Choroid plexus epithelial cell (primary cell): ENCODE measurements around the gene TCHP.
A peak's percentile ranks its signal among the peaks of the same experiment; 100 is the strongest.

Source experiments
- DNase-seq: peaks from one replicate; pipeline ENCODE4 v3.0.0-alpha.2; 2010; ENCODE audit warnings: low read depth
- H3K4me3 ChIP-seq: 2 replicates; pipeline ENCODE4 v1.5.1; 2011; ENCODE audit warnings: low read depth, mild to moderate bottlenecking, control low read depth, low read length, moderate library complexity
- CTCF ChIP-seq: conservative IDR thresholded peaks from 2 replicates; pipeline ENCODE4 v1.5.1; 2011; ENCODE audit warnings: low read depth, mild to moderate bottlenecking, control low read depth, inconsistent platforms, low read length, moderate library complexity

TCHP gene

GRCh38 chr12:109952873-109953272 is 52.8 kb downstream of the TCHP start:
- no peak for DNase-seq
- TF ChIP-seq CTCF: no peak
- H3K4me3 ChIP-seq: no peak overlapping the region

- TF ChIP-seq CTCF: no peak
- H3K4me3 ChIP-seq: no peak overlapping the region
- DNase-seq: no peak
Observed at GRCh38 chr12:109953656-109954055, 53.6 kb downstream of the TCHP start.

GRCh38 chr12:109958374-109958773 is 58.3 kb downstream of the TCHP start:
- no peak overlapping the region for H3K4me3 ChIP-seq
- DNase-seq: no peak
- TF ChIP-seq CTCF: no peak

GRCh38 chr12:109959411-109960093 is 59.5 kb downstream of the TCHP start:
- no peak for DNase-seq
- no peak for TF ChIP-seq CTCF
- H3K4me3 ChIP-seq: no peak overlapping the region

GRCh38 chr12:109961201-109961600 is 61.1 kb downstream of the TCHP start:
- DNase-seq: no peak
- TF ChIP-seq CTCF: no peak
- no peak overlapping the region for H3K4me3 ChIP-seq

GRCh38 chr12:109961612-109962011 is 61.5 kb downstream of the TCHP start:
- TF ChIP-seq CTCF: no peak
- no peak for DNase-seq
- H3K4me3 ChIP-seq: no peak overlapping the region

- H3K4me3 ChIP-seq: no peak overlapping the region
- DNase-seq: peak; percentile 45
- TF ChIP-seq CTCF: no peak
Observed at GRCh38 chr12:109962398-109962797, 62.3 kb downstream of the TCHP start.
